ENCODE measurements around the gene ZIC4.

The ZIC4 gene

DNA sequence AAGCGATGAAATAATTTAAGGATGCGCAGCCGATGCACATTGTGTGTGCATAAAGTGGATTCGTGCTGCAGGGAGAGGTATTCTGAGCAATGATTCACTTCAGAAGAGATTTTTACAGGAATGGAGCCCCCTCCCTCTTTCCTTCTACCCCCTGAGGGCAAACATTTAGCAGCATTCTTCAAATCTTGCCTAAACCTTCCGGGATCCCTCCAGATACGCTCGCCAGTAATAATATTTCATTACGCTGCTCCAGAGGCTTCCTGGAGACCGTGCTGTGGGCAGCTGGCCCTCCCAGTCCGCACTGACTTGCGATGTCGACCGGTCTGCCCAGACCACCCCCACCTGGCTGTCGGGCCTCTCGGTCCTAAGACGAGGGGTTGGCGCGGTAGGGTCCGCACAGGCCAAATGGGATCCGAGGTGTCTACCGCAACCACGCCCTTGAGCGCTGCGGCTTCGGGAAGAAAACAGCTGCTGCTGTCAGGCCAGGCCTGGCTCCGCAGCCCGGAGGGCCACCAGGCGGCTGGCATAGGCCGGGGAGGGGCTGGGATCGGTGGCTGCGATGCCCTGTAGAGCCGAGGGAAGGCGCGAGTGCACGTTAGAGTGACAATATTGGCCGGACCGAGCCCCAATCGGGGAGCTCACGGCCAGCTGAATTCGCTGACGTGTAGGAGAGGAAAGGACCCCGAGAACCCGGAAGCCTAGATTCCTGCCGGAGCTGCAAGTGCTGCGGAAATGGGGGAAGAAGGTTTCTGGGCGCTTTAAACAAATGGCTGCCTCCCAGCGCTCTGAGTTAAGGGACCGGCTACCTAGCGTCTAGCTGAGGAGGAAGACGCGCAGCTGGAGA is 14.3 kb downstream of the ZIC4 start:
- no peak for FAIRE-seq
- DNase-seq (ENCODE audit: low spot score): no peak

DNA sequence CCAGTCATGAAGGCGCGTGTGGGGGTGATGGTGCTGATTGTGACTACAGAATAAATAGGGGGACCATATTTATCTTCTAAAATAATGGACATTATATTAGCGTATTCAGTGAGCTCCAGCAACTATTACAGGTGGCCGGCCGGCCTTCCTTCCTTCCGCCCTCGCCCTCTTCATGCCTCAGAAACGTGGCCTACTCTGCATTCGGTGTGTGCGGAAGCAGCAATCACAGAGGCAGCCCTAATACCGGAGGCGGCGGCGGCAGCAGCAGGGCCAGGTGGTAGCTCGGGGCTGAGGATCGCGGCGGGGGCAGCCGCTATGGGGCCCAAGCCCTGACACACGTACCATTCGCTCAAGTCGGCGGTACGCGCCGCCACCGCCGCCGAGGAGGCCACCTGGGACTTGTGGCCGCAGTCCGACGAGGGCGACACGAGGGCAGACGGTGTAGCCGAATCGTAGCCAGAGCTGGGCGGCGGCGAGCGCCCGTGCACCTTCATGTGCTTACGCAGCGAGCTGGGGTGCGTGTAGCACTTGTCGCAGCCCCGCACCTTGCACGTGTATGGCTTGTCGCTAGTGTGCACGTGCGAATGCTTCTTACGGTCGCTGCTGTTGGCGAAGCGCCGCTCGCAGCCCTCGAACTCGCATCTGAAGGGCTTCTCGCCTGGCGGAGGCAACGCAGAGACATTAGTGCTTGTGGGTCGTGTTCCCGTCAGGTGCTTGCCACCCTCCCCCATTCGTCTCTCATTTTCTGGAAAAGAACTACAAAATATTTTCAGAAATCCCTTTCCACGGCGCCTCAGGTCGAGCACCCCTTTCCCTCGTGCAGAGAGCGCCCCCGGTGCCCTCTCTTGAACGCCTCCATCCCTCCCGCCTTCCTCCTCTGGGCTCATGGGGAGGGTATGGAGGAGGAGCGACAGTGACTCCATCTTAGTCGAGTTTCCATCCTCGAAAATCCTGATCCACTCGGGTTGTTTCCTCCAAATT is 15.5 kb downstream of the ZIC4 start:
- no peak for DNase-seq (ENCODE audit: low spot score)
- no peak for FAIRE-seq

DNA sequence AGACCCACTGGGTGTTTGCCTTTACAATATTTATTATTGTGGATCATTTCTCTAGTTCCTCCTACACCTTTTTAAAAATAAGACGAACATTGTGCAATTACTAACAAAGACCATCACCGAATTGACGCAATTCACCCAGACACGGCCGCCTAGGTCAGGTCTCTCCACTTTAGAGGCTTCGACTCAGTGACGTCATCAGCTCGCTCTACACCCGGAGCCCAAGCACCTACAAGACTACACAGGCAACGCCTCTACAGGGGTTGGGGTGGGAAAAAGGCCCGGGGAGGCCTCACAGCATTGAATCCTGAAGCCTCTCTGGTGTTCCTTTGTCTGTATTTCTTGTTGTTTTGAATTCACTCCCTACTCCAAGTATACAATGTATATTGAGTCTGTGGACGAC is 16.6 kb downstream of the ZIC4 start:
- no peak for FAIRE-seq

DNA sequence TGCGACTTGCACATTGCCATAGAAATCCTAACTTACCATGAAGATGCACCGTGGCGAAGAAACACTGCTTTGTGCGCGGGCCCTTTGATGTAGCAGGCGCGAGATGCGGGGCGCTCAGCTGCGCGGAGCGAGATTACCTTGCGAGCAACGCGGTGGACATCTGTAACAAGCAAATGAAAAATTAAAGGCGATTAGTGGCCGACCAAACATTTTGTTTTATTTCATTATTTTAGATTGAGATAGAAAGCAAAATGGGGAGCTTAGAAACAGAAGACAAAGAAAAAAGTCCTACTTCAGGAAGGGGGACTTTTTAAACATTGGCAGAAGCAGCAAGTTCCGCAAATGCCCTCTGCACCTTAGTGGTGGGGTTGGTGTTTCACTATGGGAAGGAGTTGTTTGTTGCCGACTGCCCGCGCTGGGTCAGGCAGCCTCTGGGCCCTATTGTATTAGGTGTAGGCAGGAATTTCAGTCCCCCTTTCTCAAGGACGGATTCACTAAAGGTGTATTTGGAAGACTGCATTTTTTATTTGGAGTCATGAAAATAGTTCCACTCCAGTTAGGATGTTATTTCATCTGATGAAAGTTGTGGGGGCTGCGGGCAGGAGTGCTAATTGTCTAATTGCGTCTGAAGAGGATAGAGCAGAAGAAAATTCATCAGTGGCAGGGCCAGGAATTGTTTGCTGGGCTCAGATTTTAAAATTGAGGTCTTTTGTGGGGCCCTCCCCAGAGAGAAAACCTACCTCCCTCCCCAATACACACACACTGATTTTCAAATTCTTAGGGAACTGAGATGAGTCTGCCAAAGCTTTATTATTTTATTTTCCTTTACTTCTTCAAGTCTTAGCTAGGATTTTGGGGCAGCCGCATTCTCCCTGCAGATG is 17.4 kb downstream of the ZIC4 start:
- FAIRE-seq (no peak), DNase-seq (ENCODE audit: low spot score) (no peak)

More for the DNA sequence above, 16.6 kb downstream of the ZIC4 start:
- no peak for DNase-seq (ENCODE audit: low spot score)

DNA sequence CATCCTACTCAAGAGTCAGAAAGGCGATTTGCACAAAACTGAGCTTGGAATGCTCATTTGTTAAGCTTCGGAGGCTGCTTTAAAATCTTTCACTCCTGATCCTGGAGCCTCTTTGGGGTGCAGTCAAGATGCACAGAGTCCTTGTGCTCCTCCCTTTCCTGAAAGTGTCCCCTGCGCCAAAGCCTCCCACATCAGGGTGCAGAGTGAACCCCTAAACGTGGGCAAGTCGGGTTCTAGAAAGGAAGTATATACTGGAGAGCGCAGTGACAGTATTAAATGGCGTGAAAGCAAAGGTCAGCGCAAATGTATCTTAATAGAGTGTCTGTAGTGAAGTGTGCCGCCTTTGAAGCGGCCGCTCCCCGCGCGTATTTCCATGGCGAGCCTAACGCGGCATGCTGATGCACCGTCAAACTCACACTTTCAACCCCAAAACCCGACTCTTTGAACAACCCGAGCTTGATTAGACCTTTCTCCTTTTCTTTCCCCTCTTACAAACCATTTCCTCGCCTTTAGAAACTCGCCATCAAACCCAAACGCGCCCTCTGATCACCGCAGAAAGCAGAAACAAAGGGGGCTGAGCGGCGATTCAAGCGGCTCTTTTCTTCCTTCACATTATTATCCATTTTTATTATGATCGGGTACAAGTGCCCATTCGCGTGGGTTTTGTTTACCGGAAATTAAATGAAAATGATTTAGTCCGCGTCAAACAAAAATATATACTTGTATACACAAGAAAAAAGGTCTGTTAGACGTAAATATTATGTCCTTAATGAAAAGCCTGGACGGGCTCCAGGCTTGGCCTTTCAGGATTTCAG is 18.3 kb downstream of the ZIC4 start:
- DNase-seq (ENCODE audit: low spot score) (no peak), FAIRE-seq (no peak)

DNA sequence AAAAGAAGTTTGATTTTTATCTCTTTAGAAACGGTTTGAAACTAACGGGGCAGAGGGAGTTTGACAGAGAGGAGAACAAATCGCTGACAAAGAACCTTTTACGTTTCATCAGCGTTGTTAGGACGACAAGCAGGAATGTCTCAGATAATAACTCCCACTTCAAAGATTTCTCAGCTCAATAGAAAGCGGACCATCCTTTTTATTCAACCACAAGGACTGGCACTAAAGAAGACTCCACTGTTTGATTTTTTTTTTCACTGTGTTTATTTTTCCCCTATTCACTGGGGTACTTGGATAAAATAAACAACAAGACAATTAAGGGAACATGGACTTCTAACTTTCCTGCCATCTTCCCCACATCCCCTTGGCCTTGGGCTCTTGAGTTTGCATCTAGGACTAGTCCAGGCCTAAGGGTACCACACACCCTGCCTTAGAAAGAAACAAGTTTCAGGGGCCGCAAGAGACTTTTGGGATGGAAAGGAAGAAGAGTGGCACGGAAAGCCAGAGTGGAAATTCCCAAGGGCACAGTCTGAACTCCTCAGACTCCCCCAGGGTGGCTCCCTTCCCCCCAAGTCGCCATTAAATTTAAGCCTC is 19.0 kb downstream of the ZIC4 start:
- no peak for DNase-seq (ENCODE audit: low spot score)
- FAIRE-seq: no peak

DNA sequence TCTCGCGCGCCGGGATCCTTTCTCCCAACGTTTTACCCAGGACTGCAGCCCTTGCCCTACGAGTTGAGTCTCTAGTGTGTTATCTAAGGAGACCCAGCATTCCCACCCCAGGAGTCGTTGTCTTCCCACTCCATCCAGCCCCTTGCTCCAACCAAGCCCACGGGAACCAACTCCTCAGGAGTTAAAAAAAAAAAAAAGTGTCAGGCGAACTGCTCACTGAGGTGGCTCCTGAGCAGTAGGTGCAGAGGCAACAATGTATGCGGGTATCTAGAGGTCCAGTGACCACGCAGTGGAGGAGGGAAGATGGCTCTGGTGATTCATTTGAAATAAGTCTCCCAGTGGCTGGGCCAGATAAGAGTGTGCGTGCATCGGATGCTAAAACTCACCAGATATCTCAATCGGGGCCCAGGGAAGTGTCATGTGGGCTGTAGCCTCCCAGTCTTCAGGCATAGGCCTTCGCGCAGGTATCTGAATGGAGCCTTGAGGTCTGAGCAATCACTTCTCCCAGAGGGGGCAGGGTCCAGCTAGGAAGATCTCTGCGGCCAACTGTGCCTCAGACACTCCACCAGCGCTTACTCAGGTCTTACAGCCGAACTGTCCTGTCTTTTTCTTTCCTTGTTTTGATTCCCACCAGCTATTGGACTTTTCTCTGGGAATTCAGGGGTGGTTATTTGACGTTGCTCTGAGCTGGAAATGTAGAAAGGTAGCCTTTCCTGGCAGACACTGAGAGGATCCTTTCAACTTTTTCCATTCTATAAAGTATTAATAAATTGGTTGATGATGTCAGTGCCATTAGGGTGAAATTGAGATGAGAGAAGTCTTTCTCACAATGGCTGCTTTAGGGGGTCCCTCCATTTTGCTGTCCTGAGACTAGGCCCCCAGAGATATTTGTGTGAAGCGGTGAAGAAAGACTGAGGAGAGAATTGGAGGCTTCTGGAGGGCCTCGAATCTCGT is 21.0 kb downstream of the ZIC4 start:
- no peak for FAIRE-seq

DNA sequence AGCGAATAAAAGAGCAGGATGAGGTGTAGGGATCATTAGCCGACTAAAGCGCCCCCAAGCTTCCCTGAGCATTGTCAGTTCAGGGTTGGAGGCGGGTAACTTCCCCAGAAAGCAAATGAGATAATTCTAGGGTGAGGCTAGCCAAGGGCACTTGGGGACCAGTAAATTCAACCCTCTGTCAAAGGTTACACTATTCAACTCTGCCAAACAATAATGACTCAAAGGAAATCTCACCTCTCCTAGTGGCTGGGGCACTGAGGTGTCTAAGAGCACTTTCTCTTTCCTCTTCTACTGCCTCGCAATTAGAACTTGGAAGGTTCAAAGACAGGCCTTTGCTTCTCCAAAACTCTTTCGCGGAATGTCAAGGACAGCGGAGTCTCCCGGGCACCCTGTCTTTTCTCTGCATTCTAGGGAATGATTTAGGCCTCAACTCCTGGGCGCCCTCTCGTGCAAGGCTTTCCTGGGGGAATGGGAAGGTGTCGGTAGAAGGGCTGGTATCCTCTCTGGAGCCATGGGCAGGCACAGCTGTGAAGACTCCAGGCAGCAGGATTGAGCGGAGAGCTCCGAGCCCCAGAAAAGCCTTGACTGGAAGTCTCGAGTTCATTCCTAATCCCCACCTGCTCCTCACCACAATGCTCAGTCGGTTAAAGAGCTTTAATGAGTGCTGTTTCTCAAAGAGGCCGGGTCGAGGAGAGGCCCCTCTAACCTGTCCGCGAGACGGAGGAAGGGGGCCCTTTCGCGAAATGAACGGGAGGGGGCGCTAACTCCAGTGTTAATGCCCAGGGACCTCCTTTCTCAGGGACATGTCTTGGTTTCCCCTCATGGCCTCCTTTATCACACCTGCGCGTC is 21.9 kb downstream of the ZIC4 start:
- no peak for DNase-seq (ENCODE audit: low spot score)

More for the DNA sequence above, 21.0 kb downstream of the ZIC4 start:
- DNase-seq (ENCODE audit: low spot score): no peak

DNA sequence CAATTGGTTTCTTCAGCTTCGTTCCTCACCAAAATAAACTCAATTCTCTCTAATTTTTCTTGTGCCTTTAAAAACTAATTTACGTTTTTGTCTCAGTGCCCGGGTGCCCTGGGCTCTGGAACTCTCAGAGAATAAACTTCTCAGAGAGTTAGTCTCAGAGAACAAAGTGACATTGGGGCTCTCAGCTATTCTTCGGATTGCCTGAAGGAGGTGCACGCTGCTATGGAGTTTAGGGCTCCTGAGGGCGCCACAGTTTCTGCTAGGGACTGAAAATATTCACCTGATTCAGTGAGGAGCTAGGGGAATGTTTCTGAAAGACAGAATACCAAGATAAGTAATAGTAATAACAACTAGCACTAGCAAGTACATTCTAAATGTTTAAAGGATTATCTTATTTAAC is 22.7 kb downstream of the ZIC4 start:
- FAIRE-seq (no peak), DNase-seq (ENCODE audit: low spot score) (no peak)

More for the DNA sequence above, 21.9 kb downstream of the ZIC4 start:
- FAIRE-seq: no peak

DNA sequence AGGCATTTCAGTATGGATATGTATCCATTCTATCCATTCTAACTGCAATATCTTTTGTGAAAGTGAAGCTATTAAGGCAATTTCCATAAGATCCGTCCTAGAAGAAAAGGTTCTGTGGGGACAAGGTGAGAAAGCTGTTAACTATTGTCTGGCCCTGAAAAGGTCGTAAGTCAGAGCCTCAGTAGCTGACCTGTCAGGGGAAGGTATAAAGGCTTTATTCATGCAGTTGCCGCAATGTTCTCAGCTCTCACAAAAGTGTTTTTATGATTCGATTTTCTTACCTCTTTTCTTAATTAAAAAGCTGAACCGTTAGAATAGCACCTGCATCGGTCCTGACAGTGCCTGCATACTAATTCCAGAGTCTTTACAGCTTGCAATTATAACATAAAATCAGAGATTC is 24.7 kb downstream of the ZIC4 start:
- DNase-seq (ENCODE audit: low spot score) (no peak), FAIRE-seq (no peak)

DNA sequence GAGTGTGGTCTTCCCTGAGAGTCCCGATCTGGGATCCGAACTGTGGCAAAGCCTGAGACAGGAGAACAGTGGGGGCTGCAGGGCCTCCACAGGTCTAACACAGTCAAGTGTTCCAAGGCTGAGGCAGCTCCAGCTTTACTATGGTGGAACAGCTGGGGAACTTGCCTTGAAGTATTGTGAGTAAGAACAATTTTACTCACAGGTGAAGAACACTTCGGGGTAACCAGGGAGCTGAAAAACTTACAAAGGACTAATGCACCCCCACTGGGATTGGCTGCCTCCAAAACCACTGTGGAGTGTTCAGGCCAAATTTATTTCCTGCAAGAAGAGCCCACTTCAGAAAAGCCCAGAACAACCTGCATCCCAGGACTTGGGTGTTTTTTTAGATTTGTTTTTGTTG is 25.4 kb downstream of the ZIC4 start:
- FAIRE-seq: no peak

DNA sequence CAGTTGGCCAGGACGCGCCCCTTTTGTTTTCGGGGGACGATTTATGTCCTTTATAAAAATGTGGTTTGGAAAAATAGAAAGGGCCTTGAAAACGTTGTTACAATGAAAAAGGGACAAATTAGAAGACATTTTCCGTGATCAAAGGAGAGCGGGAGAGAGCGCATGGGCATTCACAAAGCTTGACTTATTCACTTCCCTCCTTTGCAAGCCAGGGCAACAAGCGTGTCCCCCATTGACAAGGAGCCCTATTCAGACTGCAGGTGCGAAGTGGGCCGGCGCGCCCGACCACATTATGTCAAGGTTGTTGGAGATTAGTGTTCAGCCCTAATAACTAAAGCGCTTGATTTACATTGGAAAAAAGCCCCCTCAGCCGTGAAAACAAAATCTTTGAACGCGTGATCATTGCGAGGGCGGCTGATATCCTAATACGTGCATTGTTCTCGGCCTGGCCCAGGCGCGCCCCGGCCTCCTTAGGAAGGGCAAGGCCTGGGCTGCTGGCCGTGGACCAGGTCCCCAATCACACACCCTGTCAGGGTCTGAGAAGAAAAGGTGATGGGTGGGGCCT is 25.9 kb downstream of the ZIC4 start:
- FAIRE-seq (no peak), DNase-seq (ENCODE audit: low spot score) (no peak)

More for the DNA sequence above, 25.4 kb downstream of the ZIC4 start:
- no peak for DNase-seq (ENCODE audit: low spot score)

DNA sequence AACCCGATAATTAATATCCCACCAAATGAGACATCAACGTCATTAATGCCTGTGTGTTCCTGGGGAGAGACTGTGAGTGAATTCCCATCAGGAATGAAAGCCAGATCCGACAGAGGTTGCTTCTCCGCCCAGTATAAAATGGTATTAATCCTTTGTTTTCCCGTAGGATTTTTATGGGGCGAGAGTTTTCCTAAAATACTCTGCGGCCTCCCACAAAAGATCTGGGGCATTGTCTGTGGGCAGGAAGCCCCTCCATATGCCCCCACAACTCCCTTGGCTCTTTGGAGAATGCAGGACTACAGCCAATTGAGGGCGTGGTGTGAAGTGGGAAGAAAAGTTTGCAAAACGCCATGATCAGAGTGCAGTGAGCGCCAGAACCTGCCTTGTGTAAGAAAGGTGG is 26.7 kb downstream of the ZIC4 start:
- FAIRE-seq: no peak

DNA sequence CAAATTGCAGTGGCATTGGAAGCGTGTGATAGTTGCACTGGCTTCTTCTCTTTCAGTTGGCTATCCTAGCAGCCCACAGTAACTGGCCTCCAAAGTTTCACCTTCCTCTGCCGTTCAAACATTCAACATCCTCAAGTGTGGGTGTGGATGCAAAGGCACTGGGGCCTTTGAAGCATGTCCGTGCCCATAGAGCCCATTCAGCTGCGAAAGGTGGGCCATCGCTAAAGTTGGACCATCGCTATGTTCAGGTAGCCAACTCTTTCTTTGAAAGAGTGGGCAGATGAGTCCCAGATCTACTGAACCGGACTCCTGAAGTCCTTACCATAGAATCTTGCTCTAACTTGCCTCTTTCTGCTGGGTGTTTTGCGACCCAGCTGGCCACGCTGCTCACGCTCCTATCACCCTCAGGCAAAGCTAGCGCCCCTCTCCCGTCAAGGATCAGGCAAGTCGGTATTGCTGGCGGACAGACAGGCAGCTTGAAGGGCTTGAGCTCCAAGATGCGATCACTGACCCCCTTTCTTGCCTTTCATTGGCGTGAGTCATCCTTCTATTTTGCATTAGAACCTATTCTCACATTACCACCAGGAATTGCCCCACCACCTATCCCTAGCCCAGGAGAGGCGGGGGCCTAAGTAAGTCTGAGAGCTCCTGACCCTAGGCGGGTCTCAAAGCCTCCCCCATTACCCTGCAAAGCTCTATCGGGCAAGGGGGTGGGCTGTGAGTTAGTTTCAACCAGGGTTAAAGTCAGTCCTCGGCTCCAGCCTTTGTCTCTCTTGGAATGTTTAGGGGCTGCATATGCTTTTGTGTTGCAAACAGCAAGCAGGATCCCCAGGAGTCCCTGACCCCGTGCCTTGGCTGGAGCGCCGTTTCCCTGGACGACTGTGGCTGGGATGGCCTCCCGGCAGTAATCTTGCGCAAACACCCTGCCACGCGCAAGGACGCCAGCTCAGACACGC is 28.7 kb downstream of the ZIC4 start:
- DNase-seq (ENCODE audit: low spot score) (no peak), FAIRE-seq (no peak)

More for the DNA sequence above, 26.7 kb downstream of the ZIC4 start:
- no peak for DNase-seq (ENCODE audit: low spot score)

DNA sequence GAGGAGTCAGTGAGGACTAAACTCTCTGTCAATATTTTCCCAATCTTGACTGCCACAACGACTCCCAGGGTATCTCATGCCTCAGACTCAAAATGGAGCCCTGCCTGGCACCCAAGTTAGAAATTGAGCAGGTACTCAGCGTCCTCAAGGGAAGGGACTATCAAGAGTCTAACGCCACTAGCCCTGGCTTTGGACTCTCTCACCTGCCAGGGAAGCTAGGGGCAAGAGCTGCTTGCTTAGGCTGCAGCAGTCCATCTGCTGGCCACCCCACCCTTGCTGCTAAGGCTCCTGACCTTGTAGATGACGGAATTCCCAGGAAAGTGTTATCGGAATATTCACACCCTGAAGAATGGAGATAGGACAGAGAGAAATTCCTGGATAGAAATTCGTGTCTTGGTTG is 33.0 kb downstream of the ZIC4 start:
- DNase-seq (ENCODE audit: low spot score): no peak
- FAIRE-seq: no peak

DNA sequence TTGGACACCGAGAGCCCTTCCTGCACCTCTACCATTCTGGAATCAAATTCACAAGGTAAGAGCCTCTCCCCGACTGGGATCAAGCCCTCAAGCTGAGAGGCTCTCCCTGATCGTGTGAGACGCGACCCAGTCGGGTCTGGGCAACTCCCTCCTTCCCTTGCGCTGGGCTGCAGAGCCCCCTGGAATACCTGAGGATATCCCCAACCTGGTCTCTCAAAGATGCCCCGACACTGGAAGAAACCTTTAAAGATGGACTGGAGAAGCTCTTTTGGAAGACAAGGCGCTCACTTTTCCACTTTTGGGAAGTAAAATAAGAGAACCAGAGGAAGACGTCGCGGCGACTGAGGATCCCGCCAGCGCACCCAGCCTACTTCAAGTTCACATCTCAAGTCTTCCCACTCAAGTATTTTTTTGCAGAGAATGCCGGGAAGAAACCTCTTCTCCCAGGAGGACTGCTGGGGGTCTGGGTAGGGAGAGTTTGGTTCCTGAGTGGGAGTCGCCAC is 33.8 kb downstream of the ZIC4 start:
- no peak for DNase-seq (ENCODE audit: low spot score)
- FAIRE-seq: no peak
